NCI-H2196 (cell line): ENCODE results near the gene TGFBR2.

Source experiments
- DNase-seq: peaks from one replicate; lab custom pipeline; 2025; ENCODE audit not compliant: unreplicated experiment; lab: John Stamatoyannopoulos, UW

The TGFBR2 gene

DNA sequence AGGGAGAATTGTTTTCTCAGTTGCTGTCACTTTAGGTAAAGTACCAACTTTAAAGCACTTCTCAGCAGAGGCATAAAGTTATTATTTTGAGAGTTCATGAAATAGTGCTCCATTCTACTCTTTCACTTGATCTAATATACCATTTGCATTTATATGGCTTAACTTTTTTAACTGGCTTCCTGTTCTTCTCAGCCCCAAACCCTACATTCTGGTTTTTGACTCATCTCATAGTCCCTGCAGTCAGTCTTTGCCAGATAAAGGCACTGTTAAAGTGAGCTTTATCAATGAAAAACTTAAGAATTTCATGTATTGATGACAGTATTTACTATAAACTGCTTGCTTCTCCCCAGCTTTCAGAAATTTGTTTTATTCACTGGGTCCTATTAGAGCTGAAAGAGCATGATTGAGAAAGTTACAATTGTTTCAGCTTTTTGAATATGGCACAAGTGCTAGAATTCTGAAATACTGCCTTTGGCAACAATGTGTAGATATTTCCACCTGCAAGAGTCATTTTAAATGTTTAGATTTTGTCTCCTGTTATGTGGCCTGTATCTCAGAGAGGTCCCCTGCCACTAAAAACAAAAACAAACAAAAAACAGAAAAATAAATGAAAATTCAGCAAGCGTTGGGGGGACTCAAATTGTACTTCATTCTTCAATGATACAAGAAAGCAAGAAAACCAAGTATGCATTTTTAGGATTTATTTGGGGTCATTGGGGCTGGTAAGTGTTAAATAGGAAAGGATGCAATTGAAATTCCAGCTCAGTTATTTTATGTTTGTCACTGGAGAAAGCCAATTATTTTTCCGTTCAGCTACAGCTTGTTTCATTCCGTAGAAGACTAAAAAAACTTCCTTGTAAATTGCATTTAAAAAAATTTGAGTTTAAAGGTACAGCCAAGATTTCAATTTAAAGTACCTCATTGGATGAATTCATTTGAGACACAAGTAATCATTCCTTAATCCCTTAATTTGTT lies 28.6 kb downstream of the TGFBR2 start:
- no peak for DNase-seq

DNA sequence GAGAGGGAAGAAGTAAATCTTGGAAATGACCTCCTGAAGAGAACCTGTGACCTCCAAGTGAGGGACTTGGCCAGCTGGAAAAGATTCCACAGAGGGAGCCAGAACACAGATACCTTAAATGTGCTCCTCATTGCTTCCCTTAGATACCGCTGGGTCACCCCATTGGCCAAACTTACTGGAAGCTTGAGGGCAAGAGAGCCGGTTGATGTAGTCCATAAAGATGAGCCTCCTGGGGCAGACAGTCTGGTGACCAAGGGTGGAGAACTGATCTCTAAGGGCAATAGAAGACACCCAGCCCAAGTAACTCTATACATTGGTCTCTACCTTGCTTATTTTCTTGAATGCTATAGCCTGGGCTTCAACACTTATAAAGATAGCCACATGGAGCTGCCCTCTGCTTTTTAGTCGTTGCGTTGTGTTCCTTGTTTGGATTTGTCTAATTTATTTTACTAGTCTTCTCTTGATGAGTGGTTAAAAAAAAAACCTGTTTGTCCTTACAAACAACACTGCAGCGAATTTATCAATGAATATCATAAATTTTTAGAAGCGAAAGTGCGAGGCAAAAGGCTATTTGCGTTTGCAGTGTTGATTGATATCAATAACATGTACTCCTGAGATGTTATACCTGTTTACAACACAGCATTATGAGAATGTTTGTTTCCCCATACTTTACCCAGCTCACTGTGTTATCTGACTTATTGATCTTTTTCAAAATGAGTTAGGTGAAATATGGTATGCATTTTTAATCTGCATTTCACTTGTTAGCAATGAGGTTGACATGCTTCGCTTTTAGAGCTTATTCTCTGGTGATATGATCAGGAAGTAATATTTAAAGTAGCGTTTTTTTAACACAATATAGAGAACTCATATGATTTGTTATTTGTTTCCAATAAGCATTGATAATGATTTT lies 31.2 kb downstream of the TGFBR2 start:
- DNase-seq = no peak

DNA sequence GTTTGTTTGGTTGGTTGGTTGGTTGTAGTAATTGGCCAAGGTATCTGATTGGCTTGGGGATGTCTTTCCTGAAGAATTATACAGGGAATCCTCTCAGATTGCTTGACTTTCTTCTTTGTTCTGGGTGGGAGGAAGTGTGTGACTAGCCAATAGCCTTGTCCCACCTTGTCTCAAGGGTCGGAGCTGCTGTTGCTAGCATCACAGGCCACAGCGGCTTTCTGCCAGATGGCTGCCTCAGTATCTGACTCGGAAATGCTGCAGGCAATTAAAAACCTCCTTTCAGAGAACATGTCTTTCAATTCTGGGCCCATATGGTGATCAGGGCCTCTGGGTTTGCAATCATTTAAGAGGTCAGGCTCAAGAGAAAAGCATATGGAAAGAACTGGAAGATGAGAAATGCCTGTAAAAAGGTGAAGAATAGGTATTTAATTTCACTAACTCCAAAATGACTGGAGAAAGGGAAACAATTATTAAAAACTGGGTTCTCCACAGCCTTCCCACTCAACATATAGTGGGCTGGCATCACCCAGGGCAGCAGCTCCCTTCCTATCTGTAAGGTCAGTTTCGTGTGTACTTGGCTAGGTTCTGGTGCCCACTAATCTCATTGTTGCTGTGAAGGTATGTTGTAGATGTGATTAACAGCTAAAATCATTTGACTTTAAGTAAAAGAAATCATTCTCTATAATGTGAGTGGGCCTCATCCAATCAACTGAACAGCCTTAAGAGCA lies 32.4 kb downstream of the TGFBR2 start:
- no peak for DNase-seq

DNA sequence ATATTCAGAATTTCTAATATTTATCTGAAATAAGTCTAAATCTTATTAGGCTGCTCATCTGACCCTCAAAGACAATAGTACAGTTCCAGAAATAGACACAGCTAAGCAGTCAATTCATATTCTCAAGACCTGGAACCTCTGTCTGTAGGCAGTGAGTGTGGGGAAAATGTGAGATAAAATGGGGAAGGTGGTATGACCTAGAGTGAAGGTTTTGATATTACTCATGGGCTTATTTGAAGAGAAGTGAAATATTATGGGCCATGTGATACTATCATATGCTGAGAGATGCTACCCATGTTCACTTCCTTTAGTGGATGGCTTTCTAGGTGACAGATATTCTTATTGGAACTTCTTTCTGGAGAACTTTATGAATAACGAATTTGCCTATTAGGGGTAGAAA lies 33.5 kb downstream of the TGFBR2 start:
- DNase-seq = no peak

DNA sequence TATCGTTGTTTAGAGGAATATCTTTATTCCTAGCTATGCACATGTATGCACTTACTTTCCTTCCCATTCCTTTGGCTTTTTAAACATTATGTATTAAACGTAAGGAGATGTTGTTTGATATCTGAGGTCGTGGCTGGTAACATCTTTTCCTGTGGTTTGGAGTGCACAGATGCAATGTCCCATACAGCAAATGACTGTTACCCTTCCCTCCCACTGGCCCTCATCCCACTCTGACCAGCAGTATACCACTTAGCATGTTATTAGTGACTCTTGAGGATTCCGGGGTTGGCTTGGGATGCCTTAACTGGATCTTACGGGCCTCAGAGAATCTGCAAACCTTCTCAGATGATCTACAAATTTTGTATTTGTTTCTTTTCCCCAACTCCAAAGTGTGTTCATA lies 34.5 kb downstream of the TGFBR2 start:
- DNase-seq = no peak

DNA sequence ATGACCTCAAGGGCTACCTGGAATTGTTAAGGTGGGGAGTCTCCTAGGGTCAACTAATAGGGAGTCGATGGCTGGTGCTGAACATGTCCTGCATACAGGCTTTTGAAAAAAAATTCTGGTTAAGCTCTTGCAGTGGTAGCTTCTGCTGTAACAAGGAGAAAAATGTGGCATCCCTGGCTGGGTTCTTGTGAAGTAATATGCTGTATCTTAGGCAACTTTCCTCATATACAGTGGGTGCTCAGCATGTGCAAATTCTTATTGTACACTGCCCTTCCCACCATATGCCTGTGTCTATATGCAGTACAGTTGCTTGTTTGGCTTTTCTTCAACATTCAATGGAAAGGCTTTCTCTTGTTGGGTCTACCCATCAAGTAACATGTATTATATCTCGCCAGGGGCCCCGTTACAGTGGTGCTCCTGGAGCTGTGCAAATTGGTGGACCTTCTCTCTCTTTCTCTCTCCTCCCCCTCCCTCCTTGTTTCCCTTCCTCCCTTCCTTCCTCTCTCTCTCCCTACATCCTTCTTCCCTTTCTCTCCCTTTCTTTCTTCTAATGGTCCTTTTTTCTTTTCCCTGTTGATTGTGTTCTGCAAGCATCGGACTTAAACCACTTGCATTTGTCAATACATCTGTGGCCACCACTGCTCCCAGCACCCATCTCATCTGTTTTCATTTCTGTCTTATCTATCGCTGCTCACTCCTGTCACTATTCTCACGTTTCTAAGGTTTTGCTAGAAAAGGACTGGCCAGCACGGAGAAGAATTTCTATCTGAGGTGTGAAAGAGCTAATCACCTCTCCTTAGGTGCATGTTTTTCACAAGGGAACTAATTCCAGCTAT lies 35.2 kb downstream of the TGFBR2 start:
- DNase-seq = no peak

DNA sequence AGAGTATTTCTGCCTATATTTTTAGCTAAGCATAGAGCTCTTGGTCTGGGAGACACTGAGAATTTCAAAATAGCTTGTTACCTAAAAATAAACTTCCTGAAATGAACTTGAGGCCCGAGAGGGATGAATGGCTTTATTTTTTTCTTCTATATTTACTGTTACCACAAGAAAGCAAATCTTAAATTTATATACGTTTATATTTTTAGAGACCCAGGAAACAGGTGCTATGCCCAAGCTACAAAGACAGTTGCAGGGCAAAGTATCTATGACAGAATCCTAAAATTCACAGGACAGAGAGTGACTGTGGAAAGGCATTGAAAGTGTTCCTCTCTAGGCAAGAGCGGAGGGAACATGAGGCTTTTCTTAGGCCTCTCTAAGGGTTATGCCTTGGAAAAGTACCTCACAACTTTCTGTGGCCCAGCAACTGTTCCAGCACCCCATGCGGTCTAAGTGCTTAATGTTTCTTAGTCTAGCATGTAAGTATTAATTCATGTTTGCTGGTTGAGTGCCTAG lies 36.5 kb downstream of the TGFBR2 start:
- DNase-seq = no peak

DNA sequence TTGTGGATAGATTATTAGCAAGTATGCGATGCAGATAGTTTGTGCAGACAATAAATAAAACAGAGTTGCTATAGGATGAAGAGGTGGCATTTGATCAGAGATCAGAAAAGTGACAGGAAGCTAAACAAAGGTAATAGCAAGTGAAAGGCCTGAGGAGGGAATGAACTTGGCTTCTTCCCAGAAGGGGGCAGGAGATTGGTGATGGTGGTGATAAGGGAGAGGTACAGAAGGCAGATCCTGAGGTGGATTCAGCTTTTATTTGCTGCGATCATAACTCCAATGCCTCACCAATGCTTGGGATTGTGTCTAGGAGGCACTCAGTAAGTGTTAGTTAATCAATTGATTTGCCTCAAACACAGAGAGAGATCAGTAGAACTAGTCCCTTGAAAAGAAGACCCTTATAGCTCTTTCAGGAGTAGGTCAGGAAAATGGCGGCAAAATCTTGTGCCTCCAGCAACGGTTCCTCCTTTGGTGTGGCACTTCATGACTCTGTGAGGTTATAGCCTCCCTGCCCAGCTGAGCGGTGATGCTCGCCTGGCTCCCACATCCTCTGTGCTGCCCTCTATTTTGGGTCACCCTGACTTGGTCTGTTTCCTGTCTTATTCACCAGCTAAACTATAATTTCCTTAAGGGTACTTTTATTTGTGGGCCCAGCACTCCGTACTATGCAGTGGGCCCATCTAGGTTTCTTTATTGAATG lies 37.5 kb downstream of the TGFBR2 start:
- no peak for DNase-seq

DNA sequence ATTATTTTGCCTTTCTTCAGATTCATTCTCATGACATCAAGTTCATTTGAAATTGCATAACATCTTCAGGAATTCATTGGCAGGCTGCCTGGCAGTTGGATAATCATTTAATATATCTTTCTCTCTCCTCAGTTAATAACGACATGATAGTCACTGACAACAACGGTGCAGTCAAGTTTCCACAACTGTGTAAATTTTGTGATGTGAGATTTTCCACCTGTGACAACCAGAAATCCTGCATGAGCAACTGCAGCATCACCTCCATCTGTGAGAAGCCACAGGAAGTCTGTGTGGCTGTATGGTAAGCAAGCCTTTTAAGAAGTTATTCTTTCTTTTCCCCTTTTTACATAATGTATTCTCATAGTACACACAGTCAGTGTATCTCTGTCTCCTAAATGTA lies 38.2 kb downstream of the TGFBR2 start:
- DNase-seq = no peak

DNA sequence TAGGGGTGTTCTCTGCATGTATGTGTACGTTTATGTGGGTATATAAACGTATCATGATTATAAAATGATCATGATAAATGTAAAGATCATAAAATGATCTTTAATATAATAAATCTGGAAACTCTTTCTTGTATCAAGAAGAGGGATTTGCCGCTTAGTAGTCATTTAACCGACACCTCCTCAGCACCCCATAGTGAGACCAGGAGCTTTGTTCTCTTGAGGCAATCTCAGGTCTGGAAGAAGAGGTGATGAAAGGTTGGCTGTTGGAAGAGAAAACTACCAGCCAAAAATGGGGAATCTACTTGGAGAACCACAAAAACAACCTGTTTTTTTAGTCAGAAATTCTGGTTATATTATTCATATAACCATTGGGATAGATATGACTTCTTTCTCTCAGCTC lies 38.7 kb downstream of the TGFBR2 start:
- no peak for DNase-seq

DNA sequence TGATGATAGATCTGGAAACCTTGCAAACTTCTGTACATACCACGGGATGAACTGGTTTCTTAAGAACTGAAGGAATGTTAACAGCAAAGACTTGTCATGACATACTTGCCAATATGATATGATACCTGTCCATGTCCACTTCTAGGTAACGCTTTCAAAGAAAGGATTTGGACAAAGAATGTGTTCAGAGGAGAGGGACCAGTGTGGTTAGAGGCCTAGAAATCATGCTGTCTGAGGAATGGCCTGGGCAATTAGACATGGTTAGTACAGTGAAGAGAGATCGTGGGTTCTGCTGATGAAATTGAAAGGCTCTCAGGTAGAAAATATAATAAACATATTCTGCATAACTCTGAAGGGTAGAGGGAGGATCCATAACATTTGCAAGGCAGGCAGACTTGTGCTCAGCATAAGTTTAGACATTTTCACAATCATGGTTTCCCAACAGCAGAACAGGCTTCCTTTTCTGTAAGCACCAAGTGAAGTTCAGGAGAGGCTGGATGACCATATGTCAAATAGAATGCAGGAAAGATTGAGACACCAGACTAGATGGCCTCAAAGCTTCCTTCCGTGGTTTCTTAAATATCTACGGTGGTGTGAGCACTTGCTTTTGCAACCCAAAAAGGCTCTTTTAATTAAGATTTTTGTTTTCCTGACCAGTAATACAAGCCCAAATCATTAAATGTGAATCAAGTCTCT lies 39.9 kb downstream of the TGFBR2 start:
- DNase-seq = no peak

DNA sequence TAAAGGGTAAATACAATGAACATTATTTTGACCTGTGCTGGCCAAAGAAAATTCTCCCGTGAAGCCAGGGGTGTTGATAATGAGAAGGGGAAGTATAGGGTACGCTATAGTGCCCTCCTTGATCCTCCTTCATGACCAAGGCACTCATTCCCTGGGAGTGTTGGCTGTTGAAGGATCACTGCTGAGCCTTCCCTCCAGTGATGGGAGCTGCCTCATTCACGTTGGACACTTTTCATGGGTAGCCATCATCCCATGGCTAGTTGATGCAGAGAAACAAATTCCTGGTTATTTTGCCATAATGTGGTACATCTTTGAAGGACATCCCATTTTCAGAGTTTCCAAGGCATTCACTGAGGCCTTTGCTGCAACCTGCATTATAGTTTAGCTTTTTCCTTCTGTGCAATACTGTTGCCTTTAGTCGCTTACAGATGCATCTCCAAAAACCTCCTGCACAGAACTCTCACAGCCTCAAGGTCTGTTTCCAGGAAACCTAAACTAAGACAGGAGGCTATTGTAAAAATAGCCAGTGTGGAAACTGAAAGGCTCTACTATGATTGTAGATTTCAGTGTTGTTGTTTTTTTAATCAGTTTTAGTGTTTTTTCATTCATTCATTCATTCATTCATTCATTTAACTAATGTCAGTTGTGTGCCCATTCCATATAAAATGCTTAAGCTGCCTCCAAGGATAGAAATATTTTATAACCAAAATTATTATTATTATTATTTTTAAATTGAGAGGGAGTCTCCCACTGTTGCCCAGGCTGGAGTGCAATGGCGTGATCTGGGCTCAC lies 40.8 kb downstream of the TGFBR2 start:
- DNase-seq = no peak

DNA sequence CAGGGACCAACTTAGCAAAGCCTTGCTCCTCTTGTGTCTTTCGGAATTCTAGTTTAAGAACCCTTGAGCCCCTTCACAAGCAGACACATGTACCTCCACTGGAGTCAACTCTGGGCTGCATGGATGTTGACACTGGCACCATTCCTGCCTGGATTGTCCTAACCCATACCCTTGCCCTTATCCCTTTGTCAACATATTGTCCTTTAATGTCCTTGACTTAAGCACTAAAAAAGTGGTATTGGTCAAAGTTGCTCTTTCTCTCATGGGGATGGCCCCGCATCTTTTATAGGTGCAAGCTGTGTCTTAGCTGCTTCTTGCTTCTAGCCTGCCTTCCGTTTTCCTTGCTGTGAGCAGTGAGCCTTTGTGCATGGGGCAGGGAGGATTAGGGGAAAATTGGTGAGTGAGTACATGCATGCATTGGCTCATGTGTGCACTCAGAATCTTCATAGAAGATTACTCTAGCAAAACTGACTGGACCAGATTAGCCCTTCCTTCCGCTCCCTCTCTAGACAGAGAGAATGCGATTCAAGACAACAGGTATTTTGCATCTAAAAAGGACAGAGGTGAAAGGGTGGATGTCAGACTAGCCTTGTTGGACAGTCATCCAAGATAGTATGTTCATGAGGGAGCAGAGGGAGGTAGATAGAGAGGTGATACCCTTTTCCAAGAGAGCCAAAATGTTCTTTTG lies 42.4 kb downstream of the TGFBR2 start:
- no peak for DNase-seq

DNA sequence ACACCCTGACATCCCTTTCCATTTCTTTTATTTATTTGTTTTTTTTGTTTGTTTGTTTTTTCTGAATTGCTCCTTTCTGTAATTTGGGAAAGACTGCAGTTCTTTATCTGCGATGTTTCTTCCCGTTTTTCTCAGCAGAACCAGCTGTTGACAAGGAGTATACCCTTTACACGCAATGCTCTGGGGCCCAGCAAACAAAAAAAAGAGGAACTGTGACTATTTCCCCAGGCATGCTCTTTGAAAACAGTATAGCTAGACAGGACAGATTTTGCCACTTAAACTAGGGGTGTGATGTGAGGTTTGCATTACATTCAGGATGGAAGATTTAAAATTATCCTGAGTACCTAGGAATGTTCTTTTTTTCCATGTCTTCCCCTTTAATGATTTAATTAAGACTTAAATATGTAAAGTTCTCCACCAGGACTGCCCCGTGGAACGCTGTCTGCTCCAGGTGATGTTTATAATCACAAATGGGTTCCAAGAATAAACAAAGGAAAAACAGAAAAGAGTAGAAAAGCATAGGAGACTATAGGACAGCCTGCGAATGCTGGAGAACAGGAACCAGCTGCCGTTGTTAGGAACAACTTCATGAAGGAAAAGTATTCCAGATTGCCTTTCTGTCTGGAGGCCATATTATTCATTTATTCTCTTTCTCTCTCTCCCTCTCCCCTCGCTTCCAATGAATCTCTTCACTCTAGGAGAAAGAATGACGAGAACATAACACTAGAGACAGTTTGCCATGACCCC lies 43.3 kb downstream of the TGFBR2 start:
- no peak for DNase-seq

DNA sequence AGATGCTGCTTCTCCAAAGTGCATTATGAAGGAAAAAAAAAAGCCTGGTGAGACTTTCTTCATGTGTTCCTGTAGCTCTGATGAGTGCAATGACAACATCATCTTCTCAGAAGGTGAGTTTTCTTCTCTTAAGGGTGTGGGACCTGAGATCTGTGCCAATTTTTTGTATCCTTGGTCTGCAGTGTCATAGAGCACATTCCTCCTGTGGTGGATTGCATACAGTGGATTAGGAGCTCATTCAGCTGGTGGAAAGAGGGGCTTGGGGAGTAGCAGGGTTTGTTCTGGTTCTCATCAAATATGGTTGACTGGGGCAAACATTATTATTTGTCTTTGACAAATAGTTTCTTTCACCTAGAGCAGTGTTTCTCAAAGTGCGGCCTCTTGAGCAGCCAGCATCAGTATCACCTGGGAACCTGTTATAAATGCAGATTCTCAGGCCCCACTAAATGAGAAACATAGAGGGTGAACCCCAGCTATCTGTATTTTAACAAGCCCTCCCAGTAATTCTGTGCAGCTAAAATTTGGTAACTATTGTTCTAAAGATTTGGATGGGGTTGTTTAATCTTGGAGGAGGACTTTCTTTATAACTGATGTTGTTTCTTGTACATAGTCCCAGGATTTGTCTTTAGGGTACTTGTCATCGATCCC lies 44.1 kb downstream of the TGFBR2 start:
- DNase-seq = no peak

DNA sequence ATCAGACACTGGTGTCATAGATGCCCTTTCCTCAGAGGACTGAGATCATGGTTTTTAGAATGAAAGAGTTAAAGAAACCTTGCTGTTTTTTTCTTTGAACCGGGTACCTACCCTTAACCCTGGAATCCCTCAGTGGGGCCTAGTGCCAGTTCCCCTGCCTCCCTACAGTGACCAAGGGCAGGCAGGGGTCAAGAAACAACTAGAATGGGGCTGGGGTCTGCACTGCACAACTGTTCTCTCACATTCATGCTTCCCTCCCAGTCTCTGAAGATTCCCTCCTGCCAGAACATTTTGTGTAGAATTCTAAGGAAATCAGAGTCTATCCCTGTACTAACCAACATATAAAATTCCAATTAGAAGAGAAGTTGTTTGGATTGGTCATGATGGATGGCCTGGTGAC lies 47.9 kb downstream of the TGFBR2 start:
- DNase-seq = no peak
